Measurements from ENCODE around the gene PARD6A. TPM values are rescaled to one million over a fixed set of nuclear protein-coding genes. Genes with fewer than 3 reads are reported as not detected.

The PARD6A gene
- total and polyA plus RNA-seq, 12 donors = 1.5 to 49.1 (median 8.9) TPM

- peak within 1 kb of the TSS; percentile 47 to 73 (median 68) for H3K4me3 ChIP-seq
- H3K27me3 ChIP-seq = no peaks in the 10 kb centered on the region
- intact Hi-C loops (cut with DNase I) = loop anchor here (5.0 kb wide), 2 partner anchors 98 to 113 kb away; partner anchors contain the start of gene CTCF (in 2 of the 2)
- H3K27ac ChIP-seq = peak within 1 kb of the TSS; percentile 71 to 96 (median 91)
- peaks cover 8 to 14% of the 10 kb centered on the region in 2 donors for H3K4me1 ChIP-seq (replicated peaks in 1 of 2)
- WGBS, 4 donors = 0 to 2% (median 1%) methylated on average over 2 to 83 of the region's 83 CpGs
- no peaks in the 10 kb centered on the region for H3K9me3 ChIP-seq (replicated peaks in 1 of 3)
- DNase-seq = peak; percentile 89 to 94 (median 91)
- no peak for TF ChIP-seq CTCF (IDR thresholded peaks at IDR 0.05)
- peak; percentile 70 to 76 for TF ChIP-seq POLR2A (IDR thresholded peaks at IDR 0.05)
- H3K36me3 ChIP-seq (replicated peaks in 1 of 2) = peaks cover 0 to 10% of the 10 kb centered on the region in 2 donors
These were observed 841 bp upstream of the PARD6A start, which contains the start of gene ACD for GRCh38 chr16:67659675-67660563. Gene ACD, minus strand, starts transcription at chr16:67660260. Its CDS starts 40 bp downstream, at chr16:67660220.

GRCh38 chr16:67661101-67661761, 471 bp downstream of the PARD6A start:
- no peaks in the 10 kb centered on the region for H3K27me3 ChIP-seq
- H3K27ac ChIP-seq = peak overlapping the region in 4 of 5 donors; percentile 73 to 96 (median 91)
- peaks cover 8 to 22% of the 10 kb centered on the region in 2 donors for H3K4me1 ChIP-seq (replicated peaks in 1 of 2)
- H3K4me3 ChIP-seq = peak overlapping the region in 2 of 4 donors; percentile 20 to 73
- intact Hi-C loops (cut with DNase I) = loop anchor here (5.0 kb wide), 1 partner anchor 99 kb away; the partner anchor contains the start of gene CTCF (in 2 of the 2)
- H3K36me3 ChIP-seq (replicated peaks in 1 of 2) = peaks cover 0 to 10% of the 10 kb centered on the region in 2 donors
- no peak for TF ChIP-seq CTCF (IDR thresholded peaks at IDR 0.05)
- TF ChIP-seq POLR2A (IDR thresholded peaks at IDR 0.05) = no peak
- no peaks in the 10 kb centered on the region for H3K9me3 ChIP-seq (replicated peaks in 1 of 3)
- WGBS, 4 donors = 1 to 13% (median 10%) methylated on average over 30 to 39 of the region's 39 CpGs
- peak in 3 of 7 donors; percentile 42 to 52 (median 52) for DNase-seq

- H3K27me3 ChIP-seq = no peaks in the 10 kb centered on the region
- H3K4me1 ChIP-seq (replicated peaks in 1 of 2) = peaks cover 12 to 26% of the 10 kb centered on the region in 2 donors
- DNase-seq = no peak
- H3K36me3 ChIP-seq (replicated peaks in 1 of 2) = peaks cover 0 to 10% of the 10 kb centered on the region in 2 donors
- intact Hi-C loops (cut with DNase I) = loop anchor here (5.0 kb wide), 1 partner anchor 100 kb away; the partner anchor contains the start of gene CTCF (in 2 of the 2)
- 85 to 93% (median 90%) methylated on average over 19 to 34 of the region's 34 CpGs for WGBS, 4 donors
- no peak overlapping the region for H3K4me3 ChIP-seq
- no peak for TF ChIP-seq CTCF (IDR thresholded peaks at IDR 0.05)
- no peak for TF ChIP-seq POLR2A (IDR thresholded peaks at IDR 0.05)
- no peaks in the 10 kb centered on the region for H3K9me3 ChIP-seq (replicated peaks in 1 of 3)
- H3K27ac ChIP-seq = no peak overlapping the region
These were observed 1.3 kb downstream of the PARD6A start for GRCh38 chr16:67661886-67662652.

Measured in adrenal gland (tissue), 12 donors.